Hepatocyte (in vitro differentiated cells): ENCODE results near the gene BTG3.

Experiments
- CTCF ChIP-seq: fragments of 200-600 bp; sonication (generic); IDR thresholded peaks from 2 replicates; pipeline ENCODE4 v1.5.1; 2016; ENCODE audit warnings: antibody characterized with exemption, mild to moderate bottlenecking; ENCODE audit not compliant: poor library complexity
- EZH2phosphoT487 ChIP-seq: fragments of 200-600 bp; sonication (generic); IDR thresholded peaks from one replicate; pipeline ENCODE4 v1.6.1; 2018; ENCODE audit warnings: antibody characterized with exemption, mild to moderate bottlenecking, low read depth, moderate library complexity; ENCODE audit not compliant: unreplicated experiment, severe bottlenecking

DNA sequence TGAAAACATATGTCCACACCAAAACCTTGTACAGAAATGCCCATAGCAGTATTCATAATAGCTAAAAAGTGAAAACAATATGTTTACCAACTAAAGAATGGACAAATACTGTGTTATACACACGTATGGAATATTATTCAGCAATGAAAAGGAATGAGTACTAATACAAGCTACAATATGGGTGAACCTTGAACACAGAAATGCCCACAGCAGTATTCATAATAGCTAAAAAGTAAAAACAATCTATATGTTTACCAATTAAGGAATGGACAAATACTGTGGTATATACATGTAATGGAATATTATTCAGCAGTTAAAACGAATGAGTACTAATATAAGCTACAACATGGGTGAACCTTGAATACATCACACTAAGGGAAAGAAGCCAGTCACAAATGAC, 3.0 kb downstream of the BTG3 start:
- no peak for TF ChIP-seq EZH2phosphoT487
- TF ChIP-seq CTCF = no peak
